ENCODE data around the gene NEDD9. TPM values are rescaled to one million over a fixed set of nuclear protein-coding genes. Genes with fewer than 3 reads are reported as not detected.

NEDD9 gene
- polyA plus RNA-seq, 1 donor (not counting 4 experiments of a cell fraction or from before 2014, with no cell fraction given), result 3.3 TPM

DNA sequence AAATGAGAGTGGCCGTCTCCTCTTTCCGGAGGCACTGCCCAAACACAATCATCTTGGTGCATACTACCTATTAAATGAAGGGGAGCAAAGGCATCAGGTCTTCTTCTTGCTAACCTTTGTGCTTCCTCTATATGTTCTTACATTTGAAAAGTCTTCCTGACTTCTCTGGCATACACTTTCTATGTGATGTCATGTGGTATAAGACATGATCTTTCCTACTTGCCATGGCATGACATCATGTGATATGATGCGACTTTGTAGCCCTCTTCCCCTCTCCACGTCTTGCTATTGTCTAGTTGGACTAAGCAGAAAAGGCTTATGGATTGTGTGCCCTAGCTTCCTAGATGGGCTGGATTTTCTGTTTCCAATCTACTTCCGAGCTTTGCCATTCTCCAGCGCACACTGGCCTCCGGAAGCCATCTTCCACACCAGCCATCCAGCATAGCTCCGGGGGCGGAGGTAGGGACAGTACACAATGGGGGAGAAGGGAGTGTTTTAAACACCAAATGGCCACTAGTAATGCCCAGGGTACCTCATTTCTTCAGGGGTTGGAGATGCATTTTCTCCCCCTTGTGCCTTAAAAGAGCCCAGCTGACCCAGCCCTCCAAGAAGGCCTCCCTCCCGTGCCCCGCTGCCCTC is 8.8 kb upstream of the NEDD9 start:
- H3K36me3 ChIP-seq (ENCODE audit: control insufficient read depth in 2 of 2, extremely low read depth in 1 of 2, insufficient read depth in 2 of 2, low read length in 2 of 2), result no peaks in the 10 kb centered on the region
- H2AFZ ChIP-seq (ENCODE audit: control insufficient read depth, low read length), result no peak overlapping the region
- dilution Hi-C loops (cut with MboI; ENCODE audit: extremely low pct_ligation_motif_present, low sequenced_read_pairs), result no loop called here

GRCh38 chr6:11237956-11238355 is 5.5 kb upstream of the NEDD9 start:
- no peak overlapping the region for H3K4me3 ChIP-seq (ENCODE audit: control insufficient read depth in 2 of 3, extremely low read depth in 1 of 3, insufficient read depth in 2 of 3, low read depth in 1 of 3, low read length in 3 of 3)
- H3K9me1 ChIP-seq (ENCODE audit: control insufficient read depth, extremely low read depth, insufficient read depth, low read length), result no peaks in the 10 kb centered on the region
- dilution Hi-C loops (cut with MboI; ENCODE audit: extremely low pct_ligation_motif_present, low sequenced_read_pairs), result no loop called here
- no peaks in the 10 kb centered on the region for H3K79me2 ChIP-seq (ENCODE audit: control insufficient read depth, insufficient read depth, low read length)
- TF ChIP-seq EZH2 (IDR thresholded peaks at IDR 0.05; ENCODE audit: low read length) (no peak), CTCF (optimal IDR thresholded peaks at IDR 0.05 in 1 of 3, IDR thresholded peaks at IDR 0.05 in 1 of 3, conservative IDR thresholded peaks at IDR 0.05 in 1 of 3; ENCODE audit: extremely low read depth in 1 of 3, insufficient read depth in 2 of 3, low read length in 3 of 3) (no peak)
- DNase-seq (ENCODE audit: low read depth, low spot score) (no peak), FAIRE-seq (no peak)
- H3K4me1 ChIP-seq (ENCODE audit: control insufficient read depth, extremely low read depth, insufficient read depth, low read length), result peaks cover 31% of the 10 kb centered on the region
- H4K20me1 ChIP-seq (ENCODE audit: control insufficient read depth, extremely low read depth, insufficient read depth, low read length), result no peaks in the 10 kb centered on the region
- H2AFZ ChIP-seq (ENCODE audit: control insufficient read depth, low read length), result no peak overlapping the region
- H3K4me2 ChIP-seq (ENCODE audit: control insufficient read depth, extremely low read depth, insufficient read depth, low read depth, low read length), result no peak overlapping the region
- no peak overlapping the region for H3K9ac ChIP-seq (ENCODE audit: control insufficient read depth, extremely low read depth, insufficient read depth, low read length)
- no peaks in the 10 kb centered on the region for H3K9me3 ChIP-seq (ENCODE audit: control insufficient read depth, low read depth, low read length)
- no peaks in the 10 kb centered on the region for H3K36me3 ChIP-seq (ENCODE audit: control insufficient read depth in 2 of 2, extremely low read depth in 1 of 2, insufficient read depth in 2 of 2, low read length in 2 of 2)
- no peaks in the 10 kb centered on the region for H3K27me3 ChIP-seq (ENCODE audit: control insufficient read depth, extremely low read depth, insufficient read depth, low read length)
- no peak overlapping the region for H3K27ac ChIP-seq (ENCODE audit: control insufficient read depth, insufficient read depth, low read length)

More for the DNA sequence above, 8.8 kb upstream of the NEDD9 start:
- Histone ChIP-seq H3K4me2 (ENCODE audit: control insufficient read depth, extremely low read depth, insufficient read depth, low read depth, low read length) (no peak overlapping the region), H3K9me1 (ENCODE audit: control insufficient read depth, extremely low read depth, insufficient read depth, low read length) (no peaks in the 10 kb centered on the region), H4K20me1 (ENCODE audit: control insufficient read depth, extremely low read depth, insufficient read depth, low read length) (no peaks in the 10 kb centered on the region), H3K27ac (ENCODE audit: control insufficient read depth, insufficient read depth, low read length) (no peak overlapping the region), H3K4me3 (ENCODE audit: control insufficient read depth in 2 of 3, extremely low read depth in 1 of 3, insufficient read depth in 2 of 3, low read depth in 1 of 3, low read length in 3 of 3) (no peak overlapping the region), H3K79me2 (ENCODE audit: control insufficient read depth, insufficient read depth, low read length) (no peaks in the 10 kb centered on the region), H3K9me3 (ENCODE audit: control insufficient read depth, low read depth, low read length) (no peaks in the 10 kb centered on the region), H3K4me1 (ENCODE audit: control insufficient read depth, extremely low read depth, insufficient read depth, low read length) (peaks cover 8% of the 10 kb centered on the region), H3K27me3 (ENCODE audit: control insufficient read depth, extremely low read depth, insufficient read depth, low read length) (no peaks in the 10 kb centered on the region), H3K9ac (ENCODE audit: control insufficient read depth, extremely low read depth, insufficient read depth, low read length) (no peak overlapping the region)
- FAIRE-seq, result no peak
- DNase-seq (ENCODE audit: low read depth, low spot score), result no peak
- TF ChIP-seq EZH2 (IDR thresholded peaks at IDR 0.05; ENCODE audit: low read length) (no peak), CTCF (optimal IDR thresholded peaks at IDR 0.05 in 1 of 3, IDR thresholded peaks at IDR 0.05 in 1 of 3, conservative IDR thresholded peaks at IDR 0.05 in 1 of 3; ENCODE audit: extremely low read depth in 1 of 3, insufficient read depth in 2 of 3, low read length in 3 of 3) (no peak)
